IPS-NIHi7 (cell line): ENCODE measurements around the gene ATPAF1.
"Not testable (repeated sequence)": the region's sequence is repeated elsewhere in the genome, so short reads cannot be mapped to it uniquely, and the experiment has no call there.

Experiments
- DNase-seq: peaks from one replicate; pipeline ENCODE4 v3.0.0; 2012; ENCODE audit warnings: mixed read lengths; ENCODE audit errors: extremely low spot score

The ATPAF1 gene

GRCh38 chr1:46667782-46668760, at the start of gene ATPAF1:
Gene ATPAF1 (minus strand): TSS chr1:46668364. CDS start chr1:46668322, 42 bp downstream.
- DNase-seq: peak; percentile 96

- DNase-seq: no peak
These were observed 49.5 kb upstream of the ATPAF1 start for GRCh38 chr1:46717654-46718053.

GRCh38 chr1:46714976-46715375, 46.8 kb upstream of the ATPAF1 start:
- DNase-seq: no peak

- no peak for DNase-seq
These were observed 40.0 kb upstream of the ATPAF1 start for GRCh38 chr1:46708121-46708520.

- DNase-seq: no peak
These were observed 37.2 kb upstream of the ATPAF1 start for GRCh38 chr1:46705408-46705807.

- DNase-seq: no peak
These were observed 35.9 kb upstream of the ATPAF1 start for GRCh38 chr1:46703927-46704641.

GRCh38 chr1:46699666-46700065, 31.5 kb upstream of the ATPAF1 start:
- no peak for DNase-seq

- no peak for DNase-seq
These were observed 28.9 kb upstream of the ATPAF1 start for GRCh38 chr1:46697053-46697452.

- DNase-seq: not testable (repeated sequence)
These were observed 26.5 kb upstream of the ATPAF1 start for GRCh38 chr1:46694676-46695075.

GRCh38 chr1:46692811-46693770, 24.9 kb upstream of the ATPAF1 start:
- DNase-seq: no peak

- no peak for DNase-seq
These were observed 24.0 kb upstream of the ATPAF1 start for GRCh38 chr1:46691997-46692790.

GRCh38 chr1:46690931-46691421, 22.8 kb upstream of the ATPAF1 start:
- DNase-seq: no peak

- no peak for DNase-seq
These were observed 21.7 kb upstream of the ATPAF1 start for GRCh38 chr1:46689897-46690296.

GRCh38 chr1:46689356-46689755, 21.2 kb upstream of the ATPAF1 start:
- DNase-seq: no peak

GRCh38 chr1:46687921-46688509, 19.9 kb upstream of the ATPAF1 start:
- no peak for DNase-seq

- no peak for DNase-seq
These were observed 19.0 kb upstream of the ATPAF1 start for GRCh38 chr1:46687093-46687659.

- no peak for DNase-seq
These were observed 18.1 kb upstream of the ATPAF1 start for GRCh38 chr1:46686255-46686654.

GRCh38 chr1:46684670-46685069, 16.5 kb upstream of the ATPAF1 start:
- no peak for DNase-seq

GRCh38 chr1:46682064-46682463, 13.9 kb upstream of the ATPAF1 start:
- DNase-seq: no peak
